A549 (cell line): ENCODE measurements around the gene BBX. TPM values are rescaled to one million over a fixed set of nuclear protein-coding genes. Genes with fewer than 3 reads are reported as not detected.

Experiments
- ATAC-seq, 2 experiments: fragments of 200-7000 bp in 1 of 2; fragments of >200 bp in 1 of 2; cut with Nextera tagmentation in 1 of 2; cut with Tn5 transposase in 1 of 2; 3 replicates each; pipeline versions ENCODE4 v1.8.0 to v1.9.1; 2018 to 2020; ENCODE audit warnings: mild to moderate bottlenecking in 1 of 2, moderate library complexity in 1 of 2
- CTCF ChIA-PET: fragments of 300-600 bp; sonication (Branson Sonifier 250); formaldehyde crosslinking; extraction: SDS; loops from one replicate; lab custom pipeline; 2021; ENCODE audit warnings: antibody characterized with exemption, inconsistent platforms; lab: Yijun Ruan, JAX
- POLR2A ChIA-PET: fragments of 350-600 bp; formaldehyde crosslinking; extraction: SDS; loops from one replicate; lab custom pipeline; 2021; ENCODE audit warnings: antibody characterized with exemption, inconsistent platforms; lab: Yijun Ruan, JAX
- DNase-seq, 2 experiments: peaks; one replicate each; pipeline versions ENCODE4 v3.0.0 to v3.0.0-alpha.2; 2011 to 2016; ENCODE audit warnings: low read depth in 1 of 2, low spot score in 1 of 2
- FAIRE-seq: peaks from 2 replicates; lab custom pipeline; 2011; peaks lifted over from hg19 to GRCh38; lab: Jason Lieb, UNC
- H3K27ac ChIP-seq, 2 experiments: fragments of >200 bp; sonication (Bioruptor Twin); formaldehyde crosslinking; 3 replicates each; pipeline ENCODE4 v1.5.1; 2016 to 2017
- H3K4me1 ChIP-seq: fragments of >200 bp; sonication (Bioruptor Twin); formaldehyde crosslinking; 3 replicates; pipeline ENCODE4 v1.6.1; 2016
- H3K4me2 ChIP-seq: fragments of >200 bp; sonication (Bioruptor Twin); formaldehyde crosslinking; 3 replicates; pipeline ENCODE4 v1.6.1; 2016
- H3K4me3 ChIP-seq: fragments of >200 bp; sonication (Bioruptor Twin); formaldehyde crosslinking; 3 replicates; pipeline ENCODE4 v1.5.1; 2016
- H3K9me3 ChIP-seq: fragments of >200 bp; sonication (Bioruptor Twin); formaldehyde crosslinking; 3 replicates; pipeline ENCODE4 v1.6.1; 2016
- CEBPB ChIP-seq, 2 experiments: fragments of >200 bp in 1 of 2; sonication (Bioruptor Twin) in 1 of 2; formaldehyde crosslinking in 1 of 2; IDR thresholded peaks; 2 replicates each; pipeline ENCODE4 v1.6.1; 2012 to 2016
- CHD2 ChIP-seq: fragments of 150-350 bp; IDR thresholded peaks from 2 replicates; pipeline ENCODE4 v1.6.1; 2014; ENCODE audit warnings: low read length; ENCODE audit not compliant: partially characterized antibody
- CHD4 ChIP-seq: fragments of 200-600 bp; sonication (generic); IDR thresholded peaks from 2 replicates; pipeline ENCODE4 v1.6.1; 2016; ENCODE audit warnings: antibody characterized with exemption, mild to moderate bottlenecking, borderline replicate concordance
- EHMT2 ChIP-seq: fragments of 200-600 bp; sonication (generic); IDR thresholded peaks from 2 replicates; pipeline ENCODE4 v1.6.1; 2016; ENCODE audit warnings: antibody characterized with exemption, low read depth, mild to moderate bottlenecking, moderate library complexity
- EP300 ChIP-seq, 2 experiments: fragments of >200 bp; sonication (Bioruptor Twin); formaldehyde crosslinking; IDR thresholded peaks; 2 replicates in 1 of 2; 3 replicates in 1 of 2; pipeline ENCODE4 v1.6.1; 2016 to 2017
- HES2 ChIP-seq: fragments of >200 bp; sonication (Bioruptor Twin); formaldehyde crosslinking; IDR thresholded peaks from 2 replicates; pipeline ENCODE4 v1.6.1; 2016
- HEYL ChIP-seq: fragments of 250-450 bp; sonication (Bioruptor Pico); IDR thresholded peaks from 2 replicates; pipeline ENCODE4 v1.8.0; 2021; ENCODE audit warnings: mild to moderate bottlenecking, moderate library complexity
- JUNB ChIP-seq: fragments of >200 bp; sonication (Bioruptor Twin); formaldehyde crosslinking; IDR thresholded peaks from 2 replicates; pipeline ENCODE4 v1.6.1; 2016
- KDM1A ChIP-seq: fragments of 200-600 bp; sonication (generic); IDR thresholded peaks from 2 replicates; pipeline ENCODE4 v1.6.1; 2016; ENCODE audit warnings: low read depth, mild to moderate bottlenecking
- MAFK ChIP-seq: fragments of 450-650 bp; IDR thresholded peaks from 2 replicates; pipeline ENCODE4 v1.6.1; 2014; ENCODE audit not compliant: partially characterized antibody
- MAX ChIP-seq: IDR thresholded peaks from 2 replicates; pipeline ENCODE4 v1.6.1; 2012
- MYC ChIP-seq: IDR thresholded peaks from 2 replicates; pipeline ENCODE4 v1.6.1; 2012; ENCODE audit warnings: mild to moderate bottlenecking, inconsistent platforms, low read length, improper control_type of control experiment, borderline replicate concordance
- POLR2A ChIP-seq: IDR thresholded peaks from 2 replicates; pipeline ENCODE4 v1.6.1; 2012; ENCODE audit warnings: mild to moderate bottlenecking, low read length
- RARB ChIP-seq: fragments of 250-450 bp; sonication (Bioruptor Pico); IDR thresholded peaks from 2 replicates; pipeline ENCODE4 v1.8.0; 2021; ENCODE audit warnings: mild to moderate bottlenecking, moderate library complexity
- SMC3 ChIP-seq: fragments of >200 bp; sonication (Bioruptor Twin); formaldehyde crosslinking; IDR thresholded peaks from 3 replicates; pipeline ENCODE4 v1.6.1; 2018; ENCODE audit warnings: inconsistent platforms
- TFCP2L1 ChIP-seq: fragments of 250-450 bp; sonication (Bioruptor Pico); IDR thresholded peaks from 2 replicates; pipeline ENCODE4 v1.5.0; 2021; ENCODE audit warnings: mild to moderate bottlenecking
- ZSCAN20 ChIP-seq: fragments of 250-450 bp; sonication (Bioruptor Pico); IDR thresholded peaks from 2 replicates; pipeline ENCODE4 v1.8.0; 2022; ENCODE audit warnings: mild to moderate bottlenecking, moderate library complexity
- WGBS: methylation state at CpG from one replicate; pipeline ENCODE4 v1.1.6; 2017; ENCODE audit errors: missing lambda C conversion rate; 5-methylcytosine and 5-hydroxymethylcytosine counted together
- polyA plus RNA-seq, 4 experiments: library from polyadenylated mRNA; depleted of rRNA in 3 of 4; stranded (reverse); fragments of >200 nt; fragmentation: RNase III in 1 of 4; extraction: RNeasy Plus Mini Kit Qiagen cat#74134 plus additional on column Dnase treatment in 1 of 4; gene quantifications; 2 replicates in 3 of 4; 3 replicates in 1 of 4; pipeline ENCODE4 v1.2.3, GENCODE V29; 2011 to 2017
- TF ChIP-seq, protein P1 (sequence below): fragments of 250-450 bp; sonication (Bioruptor Pico); IDR thresholded peaks from 2 replicates; pipeline ENCODE4 v1.5.0; 2021; ENCODE audit warnings: mild to moderate bottlenecking, moderate library complexity, borderline replicate concordance
- TF ChIP-seq, protein P2 (sequence below): fragments of 150-350 bp; IDR thresholded peaks from 2 replicates; pipeline ENCODE4 v1.6.1; 2014; ENCODE audit warnings: low read depth, mild to moderate bottlenecking, low read length

Gene BBX
- polyA plus RNA-seq, 2 of the 4 experiments (the other 2 are of a cell fraction): 16.7 to 62.8 TPM

DNA sequence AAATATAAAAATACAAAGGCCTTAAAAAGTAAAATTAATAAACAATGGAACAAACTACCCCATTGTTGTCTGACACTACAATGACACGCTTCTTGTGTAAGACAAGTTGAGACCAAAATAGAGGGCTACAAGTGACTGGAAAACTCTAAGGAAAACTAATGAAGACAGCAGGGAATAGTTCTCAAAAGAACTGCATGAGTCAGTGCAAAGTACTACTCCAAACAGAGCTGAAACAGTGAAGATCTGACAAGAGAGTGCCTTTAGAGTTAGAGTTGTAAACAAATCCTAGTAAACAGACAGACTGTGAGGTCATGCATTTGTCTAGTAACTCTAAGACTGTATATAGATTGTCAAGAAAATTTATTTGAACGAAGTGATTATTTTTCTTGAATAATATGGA is 233.9 kb downstream of the BBX start (continued):
- TF ChIP-seq EP300 (IDR thresholded peaks at IDR 0.05): no peak
- TF ChIP-seq KDM1A: no peak
- TF ChIP-seq, all 56 proteins: peak for 0

DNA sequence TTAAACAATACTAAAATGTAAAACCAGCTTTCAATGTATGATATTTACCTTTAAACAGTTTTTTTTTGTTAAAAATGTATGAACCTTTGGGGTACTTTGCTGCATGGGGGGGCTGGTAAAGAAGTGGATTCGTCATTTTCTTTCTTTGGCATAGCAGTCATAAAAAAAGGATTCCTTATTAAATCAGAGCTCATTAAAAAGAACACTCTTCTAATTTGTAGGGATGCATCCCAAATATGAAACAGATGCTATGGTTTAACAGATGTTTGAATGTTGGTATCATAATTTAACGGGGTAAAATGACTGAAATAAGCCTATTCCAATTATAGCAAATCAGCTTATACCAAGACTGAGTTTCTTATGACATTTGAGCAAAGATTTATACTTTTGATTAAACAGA is 234.4 kb downstream of the BBX start:
- Histone ChIP-seq H3K4me1 (no peaks in the 10 kb centered on the region), H3K4me2 (no peak overlapping the region), H3K9me3 (no peaks in the 10 kb centered on the region), H3K27ac (no peak overlapping the region), H3K4me3 (no peak overlapping the region)
- WGBS: 91% methylated on average over 2 of the region's 2 CpGs
- CTCF ChIA-PET: no interaction called here
- DNase-seq: no peak
- no peak for ATAC-seq
- FAIRE-seq: no peak
- TF ChIP-seq EP300 (IDR thresholded peaks at IDR 0.05): no peak
- TF ChIP-seq, protein P1, sequence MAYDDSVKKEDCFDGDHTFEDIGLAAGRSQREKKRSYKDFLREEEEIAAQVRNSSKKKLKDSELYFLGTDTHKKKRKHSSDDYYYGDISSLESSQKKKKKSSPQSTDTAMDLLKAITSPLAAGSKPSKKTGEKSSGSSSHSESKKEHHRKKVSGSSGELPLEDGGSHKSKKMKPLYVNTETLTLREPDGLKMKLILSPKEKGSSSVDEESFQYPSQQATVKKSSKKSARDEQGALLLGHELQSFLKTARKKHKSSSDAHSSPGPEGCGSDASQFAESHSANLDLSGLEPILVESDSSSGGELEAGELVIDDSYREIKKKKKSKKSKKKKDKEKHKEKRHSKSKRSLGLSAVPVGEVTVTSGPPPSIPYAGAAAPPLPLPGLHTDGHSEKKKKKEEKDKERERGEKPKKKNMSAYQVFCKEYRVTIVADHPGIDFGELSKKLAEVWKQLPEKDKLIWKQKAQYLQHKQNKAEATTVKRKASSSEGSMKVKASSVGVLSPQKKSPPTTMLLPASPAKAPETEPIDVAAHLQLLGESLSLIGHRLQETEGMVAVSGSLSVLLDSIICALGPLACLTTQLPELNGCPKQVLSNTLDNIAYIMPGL (CRISPR knock-in tag): no peak
- TF ChIP-seq TFCP2L1 (CRISPR knock-in tag): no peak
- TF ChIP-seq CEBPB (IDR thresholded peaks at IDR 0.05): no peak
- TF ChIP-seq EHMT2: no peak
- TF ChIP-seq, protein P2, sequence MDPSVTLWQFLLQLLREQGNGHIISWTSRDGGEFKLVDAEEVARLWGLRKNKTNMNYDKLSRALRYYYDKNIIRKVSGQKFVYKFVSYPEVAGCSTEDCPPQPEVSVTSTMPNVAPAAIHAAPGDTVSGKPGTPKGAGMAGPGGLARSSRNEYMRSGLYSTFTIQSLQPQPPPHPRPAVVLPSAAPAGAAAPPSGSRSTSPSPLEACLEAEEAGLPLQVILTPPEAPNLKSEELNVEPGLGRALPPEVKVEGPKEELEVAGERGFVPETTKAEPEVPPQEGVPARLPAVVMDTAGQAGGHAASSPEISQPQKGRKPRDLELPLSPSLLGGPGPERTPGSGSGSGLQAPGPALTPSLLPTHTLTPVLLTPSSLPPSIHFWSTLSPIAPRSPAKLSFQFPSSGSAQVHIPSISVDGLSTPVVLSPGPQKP: no peak
- TF ChIP-seq ZSCAN20 (CRISPR knock-in tag): no peak
- TF ChIP-seq POLR2A: no peak
- TF ChIP-seq MYC: no peak
- TF ChIP-seq MAFK: no peak
- TF ChIP-seq HES2: no peak
- TF ChIP-seq RARB (CRISPR knock-in tag): no peak
- no peak for TF ChIP-seq CHD4
- TF ChIP-seq SMC3: no peak
- TF ChIP-seq HEYL (CRISPR knock-in tag): no peak
- POLR2A ChIA-PET: no interaction called here

DNA sequence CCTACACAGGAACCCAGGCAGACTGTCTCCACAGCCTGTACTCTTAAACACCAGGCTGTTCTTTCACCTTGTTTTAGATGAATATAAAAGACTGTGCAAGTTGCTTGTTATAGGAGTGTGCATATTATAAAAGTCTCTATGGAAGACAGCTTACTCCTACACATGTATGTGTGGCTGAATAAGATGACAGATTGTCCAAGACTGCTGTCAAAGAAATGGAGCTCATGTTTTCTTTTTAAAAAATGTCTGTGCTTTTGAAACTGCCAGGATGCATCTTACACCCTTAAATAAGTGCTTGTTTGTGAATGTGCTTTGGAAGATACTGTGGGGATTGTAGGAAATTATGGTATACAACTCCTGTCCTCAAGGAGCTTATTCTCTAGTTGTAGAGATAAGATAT is 237.4 kb downstream of the BBX start:
- H3K27ac ChIP-seq: no peak overlapping the region
- ATAC-seq: no peak
- no peak overlapping the region for H3K4me2 ChIP-seq
- no peaks in the 10 kb centered on the region for H3K9me3 ChIP-seq
- TF ChIP-seq, protein P1 (CRISPR knock-in tag): no peak
- TF ChIP-seq MAX: no peak
- TF ChIP-seq JUNB: no peak
- TF ChIP-seq EHMT2: no peak
- TF ChIP-seq CHD2: no peak
- TF ChIP-seq CEBPB (IDR thresholded peaks at IDR 0.05): no peak
- TF ChIP-seq, all 56 proteins: peak for 0
- no peak for DNase-seq
- Histone ChIP-seq H3K4me3 (no peak overlapping the region), H3K4me1 (no peaks in the 10 kb centered on the region)
- ChIA-PET POLR2A (no interaction called here), CTCF (interaction anchor here (1.2 kb wide), 1 partner anchor 85 kb away, joined by 3 read pairs; no protein-coding TSS in a partner anchor)
- FAIRE-seq: no peak
